DND-41 (cell line): ENCODE measurements around the gene RBM20.

Source experiments
- EZH2 ChIP-seq: IDR thresholded peaks from 3 replicates; pipeline ENCODE4 v1.6.1; 2012; ENCODE audit warnings: borderline replicate concordance, low read depth, mild to moderate bottlenecking, moderate library complexity, low read length, inconsistent platforms; ENCODE audit not compliant: severe bottlenecking
- TF ChIP-seq, protein P1 (sequence below): IDR thresholded peaks from 2 replicates; pipeline ENCODE4 v1.5.1; 2012; ENCODE audit warnings: borderline replicate concordance, low read length, moderate library complexity, mild to moderate bottlenecking; ENCODE audit not compliant: poor library complexity, severe bottlenecking; ENCODE audit errors: extremely low read depth

DNA sequence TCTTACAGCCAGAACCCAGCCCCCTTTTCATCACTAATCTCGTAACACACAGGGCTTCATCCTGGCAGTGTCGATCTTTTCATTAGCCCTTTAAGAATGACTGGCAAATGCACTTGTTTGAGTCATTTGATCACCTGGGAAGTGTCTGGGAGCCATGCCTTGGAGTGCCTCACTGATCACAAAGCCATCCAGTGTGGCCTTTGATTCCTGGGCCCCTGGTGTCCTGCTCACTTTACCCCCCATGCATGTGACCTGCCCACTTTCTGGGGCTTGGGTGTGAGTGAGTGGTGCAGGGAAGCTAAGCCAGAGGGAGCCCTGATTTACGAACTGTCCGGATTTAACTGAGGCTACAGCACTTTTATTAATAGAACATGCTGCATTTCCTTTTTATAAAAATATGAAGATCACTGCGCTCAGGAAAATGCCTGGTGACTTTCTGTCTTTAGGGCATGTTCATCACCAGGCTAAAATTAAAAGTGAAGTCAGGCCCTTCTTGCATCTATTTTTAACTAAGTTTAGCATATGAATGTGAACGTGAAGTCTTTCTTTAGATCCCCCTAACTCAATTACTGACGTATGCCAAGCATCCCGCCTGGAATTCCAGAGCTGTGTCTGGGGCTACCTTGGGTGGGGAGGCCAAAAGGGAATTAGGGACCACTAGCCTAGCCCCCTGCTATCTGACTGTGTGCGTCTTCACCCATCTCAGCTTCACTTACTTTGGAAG lies 23.6 kb downstream of the RBM20 start:
- TF ChIP-seq, protein P1, sequence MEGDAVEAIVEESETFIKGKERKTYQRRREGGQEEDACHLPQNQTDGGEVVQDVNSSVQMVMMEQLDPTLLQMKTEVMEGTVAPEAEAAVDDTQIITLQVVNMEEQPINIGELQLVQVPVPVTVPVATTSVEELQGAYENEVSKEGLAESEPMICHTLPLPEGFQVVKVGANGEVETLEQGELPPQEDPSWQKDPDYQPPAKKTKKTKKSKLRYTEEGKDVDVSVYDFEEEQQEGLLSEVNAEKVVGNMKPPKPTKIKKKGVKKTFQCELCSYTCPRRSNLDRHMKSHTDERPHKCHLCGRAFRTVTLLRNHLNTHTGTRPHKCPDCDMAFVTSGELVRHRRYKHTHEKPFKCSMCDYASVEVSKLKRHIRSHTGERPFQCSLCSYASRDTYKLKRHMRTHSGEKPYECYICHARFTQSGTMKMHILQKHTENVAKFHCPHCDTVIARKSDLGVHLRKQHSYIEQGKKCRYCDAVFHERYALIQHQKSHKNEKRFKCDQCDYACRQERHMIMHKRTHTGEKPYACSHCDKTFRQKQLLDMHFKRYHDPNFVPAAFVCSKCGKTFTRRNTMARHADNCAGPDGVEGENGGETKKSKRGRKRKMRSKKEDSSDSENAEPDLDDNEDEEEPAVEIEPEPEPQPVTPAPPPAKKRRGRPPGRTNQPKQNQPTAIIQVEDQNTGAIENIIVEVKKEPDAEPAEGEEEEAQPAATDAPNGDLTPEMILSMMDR, result no peak
- TF ChIP-seq EZH2, result no peak
